Transverse colon (tissue), 4 donors: ENCODE results near the gene UTP14A.

ENCODE experiments used
- CTCF ChIP-seq, 5 experiments: fragments of 200-600 bp in 3 of 5; fragments of 450-650 bp in 2 of 5; sonication (generic) in 3 of 5; IDR thresholded peaks; 1 replicate in 2 of 5; 2 replicates in 3 of 5; pipeline ENCODE4 v1.5.1; 2016 to 2017; ENCODE audit warnings: antibody characterized with exemption in 5 of 5, inconsistent platforms in 3 of 5, mild to moderate bottlenecking in 2 of 5, moderate library complexity in 1 of 5
- EP300 ChIP-seq: sonication (generic); formaldehyde crosslinking; IDR thresholded peaks from one replicate; pipeline ENCODE4 v1.6.1; 2017; ENCODE audit warnings: antibody characterized with exemption, low read depth
- POLR2A ChIP-seq: fragments of 450-650 bp; IDR thresholded peaks from one replicate; pipeline ENCODE4 v1.6.1; 2016; ENCODE audit warnings: antibody characterized with exemption, mild to moderate bottlenecking, moderate library complexity
- POLR2AphosphoS5 ChIP-seq, 3 donors: sonication (generic); formaldehyde crosslinking; IDR thresholded peaks; one replicate each; pipeline ENCODE4 v1.6.1; 2016; ENCODE audit warnings: antibody characterized with exemption in 3 of 3

- no peak for TF ChIP-seq POLR2A
- no peak for TF ChIP-seq CTCF (IDR thresholded peaks at IDR 0.05)
- no peak for TF ChIP-seq EP300
- TF ChIP-seq POLR2AphosphoS5 (IDR thresholded peaks at IDR 0.05), result no peak
Observed at GRCh38 chrX:129956145-129956544, 50.2 kb downstream of the UTP14A start.
